Measurements from ENCODE around the gene HELQ. TPM values are rescaled to one million over a fixed set of nuclear protein-coding genes. Genes with fewer than 3 reads are reported as not detected.

The HELQ gene
- total and polyA plus RNA-seq, 2 experiments from 2014 or later: 8.0 to 12.4 TPM

GRCh38 chr4:83371936-83372335 is 83.7 kb downstream of the HELQ start:
- Histone ChIP-seq H3K79me2 (no peaks in the 10 kb centered on the region), H3K4me3 (no peak overlapping the region), H3K36me3 (replicated peaks; ENCODE audit: insufficient read depth, low read depth) (no peaks in the 10 kb centered on the region), H3K9me2 (replicated peaks; ENCODE audit: insufficient read depth) (no peaks in the 10 kb centered on the region), H3K27me3 (no peaks in the 10 kb centered on the region), H3K27ac (peak overlapping the region; percentile 80), H3K4me2 (no peak overlapping the region), H3K9me3 (ENCODE audit: low read depth) (no peaks in the 10 kb centered on the region), H3K4me1 (ENCODE audit: insufficient read depth) (peaks cover 8% of the 10 kb centered on the region), H2AFZ (no peak overlapping the region), H4K20me1 (ENCODE audit: insufficient read depth, poor library complexity, severe bottlenecking) (no peaks in the 10 kb centered on the region)
- TF ChIP-seq EZH2phosphoT487 (IDR thresholded peaks at IDR 0.05; ENCODE audit: low read depth, severe bottlenecking, unreplicated experiment) (no peak), EZH2 (IDR thresholded peaks at IDR 0.05; ENCODE audit: borderline replicate concordance) (no peak)
- TF ChIP-seq, protein P1, sequence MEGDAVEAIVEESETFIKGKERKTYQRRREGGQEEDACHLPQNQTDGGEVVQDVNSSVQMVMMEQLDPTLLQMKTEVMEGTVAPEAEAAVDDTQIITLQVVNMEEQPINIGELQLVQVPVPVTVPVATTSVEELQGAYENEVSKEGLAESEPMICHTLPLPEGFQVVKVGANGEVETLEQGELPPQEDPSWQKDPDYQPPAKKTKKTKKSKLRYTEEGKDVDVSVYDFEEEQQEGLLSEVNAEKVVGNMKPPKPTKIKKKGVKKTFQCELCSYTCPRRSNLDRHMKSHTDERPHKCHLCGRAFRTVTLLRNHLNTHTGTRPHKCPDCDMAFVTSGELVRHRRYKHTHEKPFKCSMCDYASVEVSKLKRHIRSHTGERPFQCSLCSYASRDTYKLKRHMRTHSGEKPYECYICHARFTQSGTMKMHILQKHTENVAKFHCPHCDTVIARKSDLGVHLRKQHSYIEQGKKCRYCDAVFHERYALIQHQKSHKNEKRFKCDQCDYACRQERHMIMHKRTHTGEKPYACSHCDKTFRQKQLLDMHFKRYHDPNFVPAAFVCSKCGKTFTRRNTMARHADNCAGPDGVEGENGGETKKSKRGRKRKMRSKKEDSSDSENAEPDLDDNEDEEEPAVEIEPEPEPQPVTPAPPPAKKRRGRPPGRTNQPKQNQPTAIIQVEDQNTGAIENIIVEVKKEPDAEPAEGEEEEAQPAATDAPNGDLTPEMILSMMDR (IDR thresholded peaks at IDR 0.05; ENCODE audit: poor library complexity): no peak
- peak; percentile 52 for DNase-seq (ENCODE audit: low spot score)
- WGBS (ENCODE audit: low lambda C conversion rate, missing lambda C conversion rate): 37% methylated on average over 1 of the region's 1 CpG

GRCh38 chr4:83371235-83371634 is 84.4 kb downstream of the HELQ start:
- peak overlapping the region; percentile 80 for H3K27ac ChIP-seq
- H3K4me2 ChIP-seq: no peak overlapping the region
- no peaks in the 10 kb centered on the region for H3K27me3 ChIP-seq
- WGBS (ENCODE audit: low lambda C conversion rate, missing lambda C conversion rate): 90% methylated on average over 5 of the region's 5 CpGs
- no peaks in the 10 kb centered on the region for H3K79me2 ChIP-seq
- no peaks in the 10 kb centered on the region for H3K36me3 ChIP-seq (replicated peaks; ENCODE audit: insufficient read depth, low read depth)
- no peak for DNase-seq (ENCODE audit: low spot score)
- TF ChIP-seq EZH2 (IDR thresholded peaks at IDR 0.05; ENCODE audit: borderline replicate concordance) (no peak), EZH2phosphoT487 (IDR thresholded peaks at IDR 0.05; ENCODE audit: low read depth, severe bottlenecking, unreplicated experiment) (no peak)
- TF ChIP-seq, protein P1 (IDR thresholded peaks at IDR 0.05; ENCODE audit: poor library complexity): no peak
- no peak overlapping the region for H3K4me3 ChIP-seq
- no peak overlapping the region for H2AFZ ChIP-seq
- no peaks in the 10 kb centered on the region for H3K9me3 ChIP-seq (ENCODE audit: low read depth)
- peaks cover 8% of the 10 kb centered on the region for H3K4me1 ChIP-seq (ENCODE audit: insufficient read depth)
- no peaks in the 10 kb centered on the region for H4K20me1 ChIP-seq (ENCODE audit: insufficient read depth, poor library complexity, severe bottlenecking)
- H3K9me2 ChIP-seq (replicated peaks; ENCODE audit: insufficient read depth): no peaks in the 10 kb centered on the region

GRCh38 chr4:83370640-83370906 is 85.0 kb downstream of the HELQ start:
- Histone ChIP-seq H3K79me2 (no peaks in the 10 kb centered on the region), H4K20me1 (ENCODE audit: insufficient read depth, poor library complexity, severe bottlenecking) (no peaks in the 10 kb centered on the region), H2AFZ (peak overlapping the region; percentile 41), H3K36me3 (replicated peaks; ENCODE audit: insufficient read depth, low read depth) (no peaks in the 10 kb centered on the region), H3K9me3 (ENCODE audit: low read depth) (no peaks in the 10 kb centered on the region), H3K27me3 (no peaks in the 10 kb centered on the region), H3K4me3 (no peak overlapping the region), H3K27ac (peak overlapping the region; percentile 80), H3K9me2 (replicated peaks; ENCODE audit: insufficient read depth) (no peaks in the 10 kb centered on the region), H3K4me2 (no peak overlapping the region), H3K4me1 (ENCODE audit: insufficient read depth) (peaks cover 8% of the 10 kb centered on the region)
- DNase-seq (ENCODE audit: low spot score): no peak
- TF ChIP-seq EZH2 (IDR thresholded peaks at IDR 0.05; ENCODE audit: borderline replicate concordance): no peak
- TF ChIP-seq EZH2phosphoT487 (IDR thresholded peaks at IDR 0.05; ENCODE audit: low read depth, severe bottlenecking, unreplicated experiment): no peak
- TF ChIP-seq, protein P1 (IDR thresholded peaks at IDR 0.05; ENCODE audit: poor library complexity): no peak
- WGBS (ENCODE audit: low lambda C conversion rate, missing lambda C conversion rate): 94% methylated on average over 1 of the region's 1 CpG
